HepG2 (cell line): ENCODE measurements around the gene LZTS2. TPM values are rescaled to one million over a fixed set of nuclear protein-coding genes. Genes with fewer than 3 reads are reported as not detected.
A peak's percentile ranks its signal among the peaks of the same experiment; 100 is the strongest.

Source experiments
- CBFB ChIP-seq: sonication (generic); formaldehyde crosslinking; IDR thresholded peaks from 2 replicates; pipeline ENCODE4 v1.4.0; 2020; ENCODE audit warnings: missing genetic modification reagents
- DNMT1 ChIP-seq: sonication (generic); formaldehyde crosslinking; IDR thresholded peaks from 2 replicates; pipeline ENCODE4 v1.5.1; 2020; ENCODE audit warnings: mild to moderate bottlenecking, missing genetic modification reagents
- E2F1 ChIP-seq: sonication (generic); formaldehyde crosslinking; IDR thresholded peaks from 2 replicates; pipeline ENCODE4 v1.5.0; 2020; ENCODE audit warnings: missing genetic modification reagents
- FOXJ3 ChIP-seq: sonication (generic); formaldehyde crosslinking; IDR thresholded peaks from 2 replicates; pipeline ENCODE4 v1.4.0; 2020; ENCODE audit warnings: missing genetic modification reagents, mild to moderate bottlenecking, borderline replicate concordance
- HDAC1 ChIP-seq: sonication (generic); formaldehyde crosslinking; IDR thresholded peaks from 2 replicates; pipeline ENCODE4 v1.5.1; 2020; ENCODE audit warnings: mild to moderate bottlenecking, missing genetic modification reagents
- MYPOP ChIP-seq: sonication (generic); formaldehyde crosslinking; IDR thresholded peaks from 2 replicates; pipeline ENCODE4 v1.8.1; 2023; ENCODE audit warnings: mild to moderate bottlenecking, moderate library complexity, missing genetic modification reagents
- NR2F1 ChIP-seq, 2 experiments: fragments of 450-650 bp in 1 of 2; formaldehyde crosslinking in 1 of 2; IDR thresholded peaks; 2 replicates each; pipeline versions ENCODE4 v1.5.0 to v1.6.1; 2016 to 2020; ENCODE audit warnings: mild to moderate bottlenecking in 1 of 2, missing compliant biosample characterization in 1 of 2, missing genetic modification reagents in 1 of 2, moderate library complexity in 1 of 2
- SRSF1 ChIP-seq: fragments of 200-400 bp; formaldehyde crosslinking; optimal IDR thresholded peaks from 2 replicates; pipeline ENCODE3; 2017; ENCODE audit warnings: mild to moderate bottlenecking, low read depth, low read length, moderate library complexity
- U2AF1 ChIP-seq: fragments of 200-400 bp; formaldehyde crosslinking; optimal IDR thresholded peaks from 2 replicates; pipeline ENCODE3; 2017; ENCODE audit warnings: mild to moderate bottlenecking, low read depth, low read length
- ZFP36L1 ChIP-seq: sonication (generic); formaldehyde crosslinking; IDR thresholded peaks from 2 replicates; pipeline ENCODE4 v1.8.0; 2022; ENCODE audit warnings: mild to moderate bottlenecking, missing genetic modification reagents, moderate library complexity
- ZMYM4 ChIP-seq: sonication (generic); formaldehyde crosslinking; IDR thresholded peaks from 2 replicates; pipeline ENCODE4 v1.8.1; 2023; ENCODE audit warnings: mild to moderate bottlenecking, missing genetic modification reagents
- ZNF207 ChIP-seq: fragments of 450-650 bp; IDR thresholded peaks from 2 replicates; pipeline ENCODE4 v1.6.1; 2016; ENCODE audit warnings: antibody characterized with exemption, borderline replicate concordance
- ZNF891 ChIP-seq: sonication (generic); formaldehyde crosslinking; IDR thresholded peaks from 2 replicates; pipeline ENCODE4 v1.5.0; 2020; ENCODE audit warnings: mild to moderate bottlenecking, missing genetic modification reagents
- polyA plus RNA-seq, 8 experiments: library from polyadenylated mRNA; depleted of rRNA in 3 of 8; stranded (reverse) in 7 of 8; unstranded in 1 of 8; fragments of >200 nt; fragmentation: Illumina TruSeq in 4 of 8; extraction: Trizol in 4 of 8; gene quantifications; 2 replicates each; pipeline versions ENCODE4 v1.2.1 to v1.2.3, GENCODE V29; 2011 to 2016; ENCODE audit warnings: low read depth in 4 of 8, missing spikeins in 1 of 8, mixed read lengths in 1 of 8; ENCODE audit not compliant: insufficient read depth in 1 of 8
- total RNA-seq, 5 experiments: library from RNA; depleted of rRNA; stranded (reverse); fragments of >200 nt; fragmentation: Illumina TruSeq; extraction: Trizol; gene quantifications; 2 replicates each; pipeline ENCODE4 v1.2.3, GENCODE V29; 2016; ENCODE audit warnings: low read depth in 1 of 5
- TF ChIP-seq, protein P1 (sequence below): sonication (generic); formaldehyde crosslinking; IDR thresholded peaks from 2 replicates; pipeline ENCODE4 v1.9.0; 2022; ENCODE audit warnings: missing genetic modification reagents, mild to moderate bottlenecking, borderline replicate concordance
- TF ChIP-seq, protein P2 (sequence below): sonication (generic); formaldehyde crosslinking; IDR thresholded peaks from 2 replicates; pipeline ENCODE4 v1.4.0; 2020; ENCODE audit warnings: missing genetic modification reagents, borderline replicate concordance
- TF ChIP-seq, protein P3 (sequence below): sonication (generic); formaldehyde crosslinking; conservative IDR thresholded peaks from 2 replicates; pipeline ENCODE4 v1.4.0; 2020; ENCODE audit warnings: missing genetic modification reagents
- TF ChIP-seq, protein P4 (sequence below): sonication (generic); formaldehyde crosslinking; IDR thresholded peaks from 2 replicates; pipeline ENCODE4 v1.8.1; 2023; ENCODE audit warnings: mild to moderate bottlenecking, missing genetic modification reagents, borderline replicate concordance
- TF ChIP-seq, protein P5 (sequence below): sonication (generic); IDR thresholded peaks from 2 replicates; pipeline ENCODE4 v1.6.1; 2016; ENCODE audit warnings: low read depth, borderline replicate concordance

Gene LZTS2
- total and polyA plus RNA-seq, 2 of the 13 experiments (the other 11 are each of a cell fraction or from before 2014, with no cell fraction given), result 43.6 to 65.6 TPM

- TF ChIP-seq E2F1 (CRISPR knock-in tag) (0 out of 2 replicates have a peak, but pooled peaks have one; percentile 49), ZNF207 (no peak), DNMT1 (CRISPR knock-in tag) (peak; percentile 85; the same call in 1 of the 2 replicates), FOXJ3 (no peak), ZFP36L1 (CRISPR knock-in tag) (no peak), SRSF1 (peak; percentile 25), U2AF1 (no peak), ZMYM4 (CRISPR knock-in tag) (no peak), NR2F1 (CRISPR knock-in tag; IDR thresholded peaks at IDR 0.05) (peak in 1 of 2 experiments; percentile 39; a peak in 1 of 4 replicates), ZNF891 (CRISPR knock-in tag) (peak; percentile 49; the same call in 1 of the 2 replicates), MYPOP (CRISPR knock-in tag) (no peak), CBFB (0 out of 2 replicates have a peak, but pooled peaks have one; percentile 46), HDAC1 (CRISPR knock-in tag) (peak; percentile 54; the same call in 1 of the 2 replicates)
- TF ChIP-seq, protein P1, sequence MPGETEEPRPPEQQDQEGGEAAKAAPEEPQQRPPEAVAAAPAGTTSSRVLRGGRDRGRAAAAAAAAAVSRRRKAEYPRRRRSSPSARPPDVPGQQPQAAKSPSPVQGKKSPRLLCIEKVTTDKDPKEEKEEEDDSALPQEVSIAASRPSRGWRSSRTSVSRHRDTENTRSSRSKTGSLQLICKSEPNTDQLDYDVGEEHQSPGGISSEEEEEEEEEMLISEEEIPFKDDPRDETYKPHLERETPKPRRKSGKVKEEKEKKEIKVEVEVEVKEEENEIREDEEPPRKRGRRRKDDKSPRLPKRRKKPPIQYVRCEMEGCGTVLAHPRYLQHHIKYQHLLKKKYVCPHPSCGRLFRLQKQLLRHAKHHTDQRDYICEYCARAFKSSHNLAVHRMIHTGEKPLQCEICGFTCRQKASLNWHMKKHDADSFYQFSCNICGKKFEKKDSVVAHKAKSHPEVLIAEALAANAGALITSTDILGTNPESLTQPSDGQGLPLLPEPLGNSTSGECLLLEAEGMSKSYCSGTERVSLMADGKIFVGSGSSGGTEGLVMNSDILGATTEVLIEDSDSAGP (CRISPR knock-in tag), result peak; percentile 63
- TF ChIP-seq, protein P2, sequence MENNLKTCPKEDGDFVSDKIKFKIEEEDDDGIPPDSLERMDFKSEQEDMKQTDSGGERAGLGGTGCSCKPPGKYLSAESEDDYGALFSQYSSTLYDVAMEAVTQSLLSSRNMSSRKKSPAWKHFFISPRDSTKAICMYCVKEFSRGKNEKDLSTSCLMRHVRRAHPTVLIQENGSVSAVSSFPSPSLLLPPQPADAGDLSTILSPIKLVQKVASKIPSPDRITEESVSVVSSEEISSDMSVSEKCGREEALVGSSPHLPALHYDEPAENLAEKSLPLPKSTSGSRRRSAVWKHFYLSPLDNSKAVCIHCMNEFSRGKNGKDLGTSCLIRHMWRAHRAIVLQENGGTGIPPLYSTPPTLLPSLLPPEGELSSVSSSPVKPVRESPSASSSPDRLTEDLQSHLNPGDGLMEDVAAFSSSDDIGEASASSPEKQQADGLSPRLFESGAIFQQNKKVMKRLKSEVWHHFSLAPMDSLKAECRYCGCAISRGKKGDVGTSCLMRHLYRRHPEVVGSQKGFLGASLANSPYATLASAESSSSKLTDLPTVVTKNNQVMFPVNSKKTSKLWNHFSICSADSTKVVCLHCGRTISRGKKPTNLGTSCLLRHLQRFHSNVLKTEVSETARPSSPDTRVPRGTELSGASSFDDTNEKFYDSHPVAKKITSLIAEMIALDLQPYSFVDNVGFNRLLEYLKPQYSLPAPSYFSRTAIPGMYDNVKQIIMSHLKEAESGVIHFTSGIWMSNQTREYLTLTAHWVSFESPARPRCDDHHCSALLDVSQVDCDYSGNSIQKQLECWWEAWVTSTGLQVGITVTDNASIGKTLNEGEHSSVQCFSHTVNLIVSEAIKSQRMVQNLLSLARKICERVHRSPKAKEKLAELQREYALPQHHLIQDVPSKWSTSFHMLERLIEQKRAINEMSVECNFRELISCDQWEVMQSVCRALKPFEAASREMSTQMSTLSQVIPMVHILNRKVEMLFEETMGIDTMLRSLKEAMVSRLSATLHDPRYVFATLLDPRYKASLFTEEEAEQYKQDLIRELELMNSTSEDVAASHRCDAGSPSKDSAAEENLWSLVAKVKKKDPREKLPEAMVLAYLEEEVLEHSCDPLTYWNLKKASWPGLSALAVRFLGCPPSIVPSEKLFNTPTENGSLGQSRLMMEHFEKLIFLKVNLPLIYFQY, result 0 out of 2 replicates have a peak, but pooled peaks have one; percentile 23
- TF ChIP-seq, protein P3, sequence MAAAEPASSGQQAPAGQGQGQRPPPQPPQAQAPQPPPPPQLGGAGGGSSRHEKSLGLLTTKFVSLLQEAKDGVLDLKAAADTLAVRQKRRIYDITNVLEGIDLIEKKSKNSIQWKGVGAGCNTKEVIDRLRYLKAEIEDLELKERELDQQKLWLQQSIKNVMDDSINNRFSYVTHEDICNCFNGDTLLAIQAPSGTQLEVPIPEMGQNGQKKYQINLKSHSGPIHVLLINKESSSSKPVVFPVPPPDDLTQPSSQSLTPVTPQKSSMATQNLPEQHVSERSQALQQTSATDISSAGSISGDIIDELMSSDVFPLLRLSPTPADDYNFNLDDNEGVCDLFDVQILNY (CRISPR knock-in tag), result peak; percentile 27; the same call in 1 of the 2 replicates
- TF ChIP-seq, protein P4, sequence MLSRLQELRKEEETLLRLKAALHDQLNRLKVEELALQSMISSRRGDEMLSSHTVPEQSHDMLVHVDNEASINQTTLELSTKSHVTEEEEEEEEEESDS, result peak; percentile 78; the same call in 1 of the 2 replicates
- TF ChIP-seq, protein P5, sequence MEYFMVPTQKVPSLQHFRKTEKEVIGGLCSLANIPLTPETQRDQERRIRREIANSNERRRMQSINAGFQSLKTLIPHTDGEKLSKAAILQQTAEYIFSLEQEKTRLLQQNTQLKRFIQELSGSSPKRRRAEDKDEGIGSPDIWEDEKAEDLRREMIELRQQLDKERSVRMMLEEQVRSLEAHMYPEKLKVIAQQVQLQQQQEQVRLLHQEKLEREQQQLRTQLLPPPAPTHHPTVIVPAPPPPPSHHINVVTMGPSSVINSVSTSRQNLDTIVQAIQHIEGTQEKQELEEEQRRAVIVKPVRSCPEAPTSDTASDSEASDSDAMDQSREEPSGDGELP, result 0 out of 2 replicates have a peak, but pooled peaks have one; percentile 14
Measured at GRCh38 chr10:100998991-100999741, 442 bp upstream of the LZTS2 start (continued).
